NCI-H2227 (cell line): ENCODE data around the gene STXBP1.

Experiments
- DNase-seq: peaks from one replicate; lab custom pipeline; 2025; ENCODE audit not compliant: unreplicated experiment; lab: John Stamatoyannopoulos, UW

STXBP1 gene

DNA sequence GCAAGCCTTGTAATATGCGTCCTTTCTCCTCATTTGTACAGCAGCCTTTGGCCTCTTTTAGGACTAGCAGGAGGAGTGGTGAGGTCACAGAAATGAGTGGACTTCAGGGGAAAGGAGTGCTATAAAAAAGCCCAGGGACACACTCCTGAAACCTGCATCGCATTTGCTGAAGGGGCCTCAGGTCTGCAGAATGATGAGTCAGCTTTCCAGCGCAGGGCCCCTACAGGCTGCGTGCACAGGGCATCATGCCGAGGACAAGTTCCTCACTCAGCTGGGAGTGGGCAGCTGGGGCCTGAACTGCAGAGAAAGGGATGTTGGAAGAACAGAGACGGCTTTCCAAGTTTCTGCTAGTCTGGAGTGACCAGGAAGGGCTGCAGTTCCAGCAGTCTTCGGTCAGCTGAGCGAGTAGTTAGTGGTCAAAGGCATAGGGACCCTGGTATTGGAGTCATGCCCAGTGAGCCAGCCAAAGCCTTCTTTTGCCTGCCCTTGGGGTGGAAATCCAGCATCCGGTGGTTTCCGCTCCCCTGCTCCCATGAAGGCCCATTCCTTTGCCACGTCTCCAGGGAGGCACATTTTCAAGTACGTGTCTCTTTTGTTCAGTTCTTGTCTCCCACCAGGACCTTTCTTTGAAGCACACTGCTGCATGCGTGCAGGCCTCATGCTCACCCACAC, 77.4 kb downstream of the STXBP1 start:
- no peak for DNase-seq

DNA sequence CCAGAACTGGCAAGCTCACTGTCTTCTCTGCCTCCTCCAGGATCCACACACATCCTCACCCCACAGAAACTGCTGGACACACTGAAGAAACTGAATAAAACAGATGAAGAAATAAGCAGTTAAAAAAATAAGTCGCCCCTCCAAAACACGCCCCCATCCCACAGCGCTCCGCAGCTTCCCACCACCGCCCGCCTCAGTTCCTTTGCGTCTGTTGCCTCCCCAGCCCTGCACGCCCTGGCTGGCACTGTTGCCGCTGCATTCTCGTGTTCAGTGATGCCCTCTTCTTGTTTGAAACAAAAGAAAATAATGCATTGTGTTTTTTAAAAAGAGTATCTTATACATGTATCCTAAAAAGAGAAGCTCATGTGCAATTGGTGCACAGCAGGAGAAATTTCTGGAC, 78.7 kb downstream of the STXBP1 start:
- no peak for DNase-seq

DNA sequence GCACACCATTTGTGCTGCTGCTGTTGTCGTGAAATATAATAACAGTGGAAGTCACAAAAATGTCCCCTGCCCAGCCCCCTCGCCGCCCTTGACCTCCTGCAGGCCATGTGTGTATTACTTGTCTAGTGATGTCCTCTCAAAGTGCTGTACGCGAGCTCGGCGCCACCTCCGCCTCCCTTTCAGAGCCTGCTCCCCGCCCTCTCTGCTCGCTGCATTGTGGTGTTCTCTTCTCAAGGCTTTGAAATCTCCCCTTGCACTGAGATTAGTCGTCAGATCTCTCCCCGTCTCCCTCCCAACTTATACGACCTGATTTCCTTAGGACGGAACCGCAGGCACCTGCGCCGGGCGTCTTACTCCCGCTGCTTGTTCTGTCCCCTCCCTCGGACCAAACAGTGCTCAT, 80.0 kb downstream of the STXBP1 start:
- peak; percentile 42 for DNase-seq

DNA sequence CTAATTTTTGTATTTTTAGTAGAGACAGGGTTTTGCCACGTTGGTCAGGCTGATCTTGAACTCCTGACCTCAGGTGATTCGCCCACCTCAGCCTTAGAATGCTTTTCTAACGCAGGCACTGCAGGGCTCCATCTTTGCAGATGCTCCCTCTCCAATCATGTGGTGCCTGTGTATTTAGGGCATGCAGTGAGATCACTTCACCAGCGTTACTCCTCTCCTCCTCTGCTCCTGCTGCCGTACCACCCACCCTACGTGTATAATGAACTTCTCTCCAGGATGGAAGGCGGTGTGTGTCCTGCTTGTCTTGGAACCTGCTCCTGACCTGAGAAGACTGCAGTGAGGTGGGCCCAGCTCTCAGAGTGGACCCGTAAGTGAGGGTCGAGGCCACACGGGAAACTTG, 81.1 kb downstream of the STXBP1 start:
- DNase-seq, result no peak

DNA sequence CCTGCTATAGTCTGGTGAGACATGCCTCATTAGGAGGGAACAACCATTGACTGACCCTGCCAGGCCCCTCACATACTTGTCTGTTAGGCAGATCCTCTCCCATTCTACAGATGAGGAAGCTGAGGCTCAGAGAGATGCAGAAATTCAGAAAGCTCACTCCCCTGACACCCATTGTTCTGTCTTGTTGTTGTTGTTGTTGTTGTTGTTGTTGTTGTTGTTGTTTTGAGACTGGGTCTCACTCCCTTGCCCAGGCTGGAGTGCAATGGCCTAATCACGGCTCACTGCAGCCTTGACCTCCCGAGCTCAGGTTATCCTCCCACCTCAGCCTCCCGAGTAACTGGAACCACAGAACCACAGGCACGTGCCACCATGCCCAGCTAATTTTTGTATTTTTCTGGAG, 81.6 kb downstream of the STXBP1 start:
- DNase-seq, result no peak

DNA sequence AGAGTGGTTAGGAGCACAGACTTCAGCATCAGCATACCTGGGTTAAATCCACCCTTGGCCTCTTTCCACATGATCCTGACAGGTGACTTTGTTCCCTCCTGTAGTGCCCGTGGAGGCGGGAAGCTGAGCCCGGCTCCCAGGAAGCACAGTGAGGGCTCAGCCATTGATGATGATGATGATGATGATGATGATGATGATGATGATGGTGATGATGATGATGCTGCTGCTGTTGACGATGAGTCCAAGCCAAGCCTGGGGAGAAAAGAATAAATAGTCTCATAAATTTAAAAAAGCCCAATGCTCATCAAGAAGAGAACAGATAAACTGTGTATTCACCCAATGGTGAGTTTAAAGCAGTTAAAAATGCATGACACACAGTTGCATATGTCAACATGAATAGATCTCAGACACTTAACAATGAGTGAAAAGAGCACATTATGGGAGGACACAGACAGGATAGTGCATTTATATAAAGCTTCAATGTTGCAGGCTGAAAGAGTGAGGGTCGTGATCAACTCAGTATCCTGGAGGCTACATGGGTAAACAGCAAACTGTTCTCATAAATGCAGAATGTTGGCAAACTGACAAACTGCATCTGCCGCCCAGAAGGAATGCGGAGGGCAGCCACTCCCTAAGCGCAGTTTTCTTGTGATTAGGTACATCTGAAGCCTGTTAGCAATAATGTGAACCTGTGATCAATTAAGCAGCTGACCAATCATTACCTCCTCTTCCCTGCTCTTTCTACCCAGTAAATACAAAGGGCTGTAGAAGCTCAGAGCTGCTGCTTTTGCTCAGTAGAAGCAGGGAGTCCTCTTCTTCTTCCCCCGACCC, 83.0 kb downstream of the STXBP1 start:
- DNase-seq, result no peak

DNA sequence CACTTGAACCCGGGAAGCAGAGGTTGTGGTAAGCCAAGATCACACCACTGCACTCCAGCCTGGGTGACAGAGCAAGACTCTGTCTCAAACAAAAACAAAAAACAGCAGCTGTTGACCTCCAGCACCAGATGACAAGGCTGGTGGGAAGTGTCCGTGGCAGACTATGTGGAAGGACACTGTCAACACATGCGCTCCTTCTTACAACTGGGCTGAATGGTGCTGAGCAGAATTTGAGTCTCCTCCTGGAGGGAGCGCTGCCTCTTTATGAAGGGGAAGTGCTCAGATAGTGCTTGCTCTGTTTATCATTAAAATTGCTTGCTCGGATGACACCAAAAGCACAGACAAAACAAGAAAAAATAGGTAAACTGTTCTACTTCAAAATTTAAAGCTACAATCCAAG, 85.5 kb downstream of the STXBP1 start:
- no peak for DNase-seq

DNA sequence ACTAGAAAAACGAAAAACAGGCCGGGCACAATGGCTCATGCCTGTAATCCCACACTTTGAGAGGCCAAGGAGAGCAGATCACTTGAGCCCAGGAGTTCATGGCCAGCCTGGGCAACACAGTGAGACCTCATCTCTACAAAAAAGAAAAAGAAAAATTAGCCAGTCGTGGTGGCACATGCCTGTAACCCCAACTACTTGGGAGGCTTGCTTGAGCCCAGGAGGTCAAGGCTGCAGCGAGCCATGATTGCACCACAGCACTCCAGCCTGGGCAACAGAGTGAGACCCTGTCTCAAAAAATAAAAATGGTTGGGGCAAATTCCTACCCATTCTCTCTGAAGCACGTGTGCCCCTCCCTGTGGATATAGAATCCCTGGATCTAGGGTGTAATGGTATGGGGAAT, 86.3 kb downstream of the STXBP1 start:
- DNase-seq, result no peak

DNA sequence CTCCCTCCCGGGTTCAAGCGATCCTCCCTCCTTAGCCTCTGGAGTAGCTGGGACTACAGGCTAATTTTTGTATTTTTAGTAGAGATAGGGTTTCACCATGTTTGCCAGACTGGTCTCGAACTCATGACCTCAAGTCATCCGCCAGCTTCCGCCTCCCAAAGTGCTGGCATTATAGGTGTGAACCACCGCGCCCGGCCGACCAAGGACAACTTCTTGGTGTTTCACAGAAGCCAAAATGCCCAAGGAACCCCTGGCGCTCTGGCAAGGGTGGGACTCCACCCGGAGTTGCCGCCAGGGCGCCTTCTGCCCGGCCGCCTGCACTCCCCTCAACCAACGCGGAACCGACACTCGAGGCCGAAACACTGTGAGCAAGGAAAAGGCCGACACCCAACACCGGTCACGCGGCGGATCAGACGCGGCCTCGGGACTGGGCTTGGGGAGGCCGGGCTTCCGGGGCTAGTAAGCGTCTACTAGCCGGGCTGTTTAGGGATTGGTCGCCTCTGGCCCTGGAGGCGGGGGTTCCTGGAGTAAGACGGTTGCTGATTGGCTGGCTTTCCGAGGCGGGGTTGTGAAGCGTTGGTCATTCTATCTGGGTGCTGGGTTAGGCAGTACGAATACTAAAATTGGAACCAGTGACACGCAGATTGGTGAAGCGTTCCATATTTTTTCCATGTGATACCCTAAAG, 87.1 kb downstream of the STXBP1 start:
- DNase-seq, result peak; percentile 48

DNA sequence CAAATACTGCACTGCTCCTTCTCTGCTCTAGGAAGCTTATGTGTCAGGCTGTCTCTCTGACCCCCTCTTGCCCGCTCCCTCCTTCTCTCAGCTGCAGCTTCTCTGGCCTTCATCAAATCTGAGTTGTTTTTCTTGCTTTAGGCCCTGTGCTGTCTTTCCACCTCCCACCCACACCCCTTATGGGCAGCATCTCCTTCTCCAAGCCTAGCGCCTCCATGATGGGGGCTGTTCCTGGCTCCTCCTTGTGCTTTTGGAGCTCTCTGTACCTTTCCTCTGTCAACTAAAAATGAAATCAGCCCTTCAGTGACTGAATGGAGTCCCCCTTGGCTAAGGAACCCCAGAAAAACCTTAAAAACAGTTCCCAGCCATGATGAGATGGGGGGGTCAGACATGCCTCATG, 88.1 kb downstream of the STXBP1 start:
- DNase-seq, result no peak

DNA sequence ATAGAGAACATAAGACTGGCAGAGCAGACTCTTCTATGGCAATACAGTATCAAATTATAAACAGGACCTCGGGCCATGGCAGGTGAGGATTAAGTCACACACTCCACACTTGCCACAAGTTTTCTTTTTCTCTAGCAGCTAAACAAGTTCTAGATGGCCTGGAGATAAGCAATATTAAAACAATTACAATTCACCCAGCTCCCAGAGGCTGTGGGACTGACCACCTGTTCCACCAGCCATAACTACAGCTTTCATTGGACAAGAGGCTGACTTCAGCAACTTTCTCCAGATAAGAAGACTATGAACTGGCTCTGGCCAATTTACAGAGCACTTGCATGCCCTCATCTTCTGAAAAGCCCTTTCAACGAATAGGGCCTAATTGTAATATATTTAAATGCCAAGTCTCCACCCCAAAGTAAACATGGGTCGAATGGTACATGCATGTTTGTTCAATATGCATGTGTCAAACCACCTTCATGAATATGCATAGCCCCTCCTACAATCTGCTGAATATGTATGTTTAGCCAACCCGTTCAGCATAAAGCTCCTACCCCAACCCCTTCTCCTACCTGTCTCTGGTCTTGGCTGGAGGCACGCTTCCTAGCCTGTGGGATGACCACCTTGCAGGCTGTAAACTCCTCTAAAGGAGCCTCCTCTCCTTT, 88.6 kb downstream of the STXBP1 start:
- no peak for DNase-seq

DNA sequence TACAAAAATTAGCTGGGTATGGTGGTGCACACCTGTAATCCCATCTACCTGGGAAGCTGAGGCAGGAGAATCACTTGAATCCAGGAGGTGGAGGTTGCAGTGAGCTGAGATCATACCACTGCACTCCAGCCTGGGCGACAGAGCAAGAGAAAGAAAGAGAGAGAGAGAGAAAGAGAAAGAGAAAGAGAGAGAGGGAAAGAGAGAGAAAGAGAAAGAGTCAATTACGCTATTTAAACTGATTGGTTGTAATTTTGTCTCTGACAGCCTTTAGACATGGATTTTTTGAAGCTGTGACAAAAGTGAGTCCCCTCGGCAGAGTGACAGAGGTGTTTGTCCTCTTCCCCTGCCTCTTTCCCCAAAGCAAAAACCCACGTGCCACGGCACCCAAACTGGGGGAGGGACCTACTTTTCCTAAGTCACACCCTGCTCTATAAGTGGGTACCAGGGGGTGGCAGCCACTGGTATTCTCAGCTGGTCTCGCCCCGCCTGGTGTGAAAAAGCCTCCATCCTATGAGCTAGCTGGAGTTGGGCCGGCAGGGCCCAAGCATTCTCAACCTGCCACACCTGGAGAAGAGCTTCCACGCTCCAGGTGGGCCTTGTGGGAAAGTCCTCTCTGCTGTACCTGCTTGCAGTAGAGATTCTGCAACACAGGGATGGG, 91.3 kb downstream of the STXBP1 start:
- no peak for DNase-seq

DNA sequence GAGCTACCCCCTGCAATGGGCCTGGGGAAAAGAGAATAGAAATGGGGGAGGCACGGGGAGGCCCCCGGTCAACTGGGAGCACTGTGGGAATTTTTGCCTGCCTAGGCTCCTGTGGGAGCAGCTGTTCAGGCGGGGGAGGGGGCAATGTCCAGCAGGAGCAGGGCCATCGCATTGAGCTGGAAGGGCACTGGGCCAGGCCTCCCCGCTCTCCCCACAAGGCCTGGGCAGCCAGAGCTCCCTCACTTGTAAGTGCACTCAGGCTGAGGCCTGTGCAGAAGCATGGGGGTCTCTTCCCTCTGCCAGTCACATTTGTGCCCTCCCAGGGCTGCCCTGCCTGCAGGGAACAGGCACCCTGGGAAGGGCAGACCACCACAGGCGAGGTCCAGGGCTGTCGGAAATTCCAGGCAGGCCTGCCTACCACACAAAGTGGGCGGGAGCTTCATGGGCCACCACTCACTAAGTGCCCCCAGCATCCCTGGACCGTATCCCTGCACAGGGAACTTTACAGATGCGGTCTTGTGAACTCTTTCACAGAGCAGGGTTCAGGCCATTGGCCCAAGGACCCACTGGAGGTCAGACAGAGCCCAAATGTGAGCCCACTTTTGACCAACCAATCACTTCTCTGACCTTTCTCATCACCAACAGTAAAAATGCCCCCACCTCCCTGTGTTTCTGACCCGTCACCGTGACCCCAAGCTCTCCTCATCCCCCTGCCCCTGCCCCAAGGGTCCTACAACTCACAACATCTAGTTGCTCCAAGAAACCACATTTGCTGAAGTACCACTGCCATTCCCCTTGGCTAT, 93.7 kb downstream of the STXBP1 start:
- DNase-seq, result no peak

DNA sequence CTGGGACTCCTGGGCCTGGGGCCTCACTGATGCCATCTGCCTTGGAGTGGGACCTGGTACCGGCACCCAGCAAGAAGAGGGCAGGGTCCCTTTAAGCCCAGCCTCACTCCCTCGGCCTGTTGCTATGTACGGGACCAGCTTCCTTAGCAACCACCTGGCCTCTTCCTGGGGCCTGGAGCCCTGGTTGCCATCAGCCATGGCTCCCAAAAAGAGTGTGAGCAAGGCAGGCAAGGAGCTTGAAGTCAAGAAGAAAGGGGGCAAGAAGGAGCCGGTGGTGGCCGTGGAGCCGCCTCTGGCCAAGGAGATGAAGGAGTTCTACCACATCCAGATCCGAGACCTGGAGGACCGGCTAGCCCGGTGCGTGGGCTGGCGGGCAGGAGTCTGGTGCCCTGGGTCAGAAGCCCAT, 94.8 kb downstream of the STXBP1 start, which contains the start of gene CFAP157:
Gene CFAP157, plus strand, starts transcription at position 153 of the 406 bp plus-strand sequence. Its CDS starts 44 bp downstream, at position 197.
- peak; percentile 16 for DNase-seq

DNA sequence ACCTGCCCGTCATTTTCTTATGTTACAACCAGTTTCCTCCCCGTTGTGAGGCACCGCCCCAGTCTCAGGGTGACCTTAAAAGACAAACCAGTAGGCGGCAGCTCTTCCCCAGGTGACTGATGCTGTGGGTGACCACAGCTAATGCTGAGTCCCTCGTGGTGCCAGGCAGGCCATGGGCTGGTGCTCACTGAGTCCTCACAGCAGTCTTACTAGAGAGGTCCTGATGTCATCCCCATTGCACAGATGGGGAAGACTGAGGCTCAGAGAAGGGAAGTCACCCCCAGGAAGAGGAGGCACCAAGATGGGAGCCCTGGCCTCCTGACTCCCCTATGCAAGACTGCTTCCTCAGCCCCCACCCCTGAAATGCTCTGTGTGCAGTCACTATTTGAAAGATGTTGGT, 95.7 kb downstream of the STXBP1 start:
- no peak for DNase-seq

DNA sequence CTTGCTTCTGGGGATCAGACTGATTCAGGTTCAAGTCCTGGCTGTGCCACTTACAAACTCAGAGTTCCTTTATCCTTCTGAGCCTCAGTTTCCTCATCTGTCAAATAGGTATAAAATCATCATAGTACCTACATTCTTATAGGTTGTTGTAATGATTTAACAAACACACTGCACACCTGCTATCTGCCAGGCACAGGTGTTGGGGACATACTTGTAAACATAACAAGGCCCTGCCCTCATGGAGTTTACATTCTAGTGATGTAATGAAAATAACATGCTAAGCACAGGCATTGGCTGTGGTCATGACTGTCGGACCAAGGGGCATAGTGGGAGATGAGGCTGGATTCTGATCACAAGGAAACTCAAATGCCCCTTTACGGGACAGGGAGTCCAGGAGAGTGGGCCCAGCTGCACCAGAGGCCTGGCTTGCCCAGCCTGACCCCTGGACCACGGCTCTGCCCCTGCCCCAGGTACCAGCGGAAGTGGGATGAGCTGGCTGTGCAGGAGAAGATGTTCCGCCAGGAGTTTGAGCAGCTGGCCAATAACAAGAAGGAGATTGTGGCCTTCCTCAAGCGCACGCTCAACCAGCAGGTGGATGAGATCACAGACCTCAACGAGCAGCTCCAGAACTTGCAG, 97.0 kb downstream of the STXBP1 start:
- no peak for DNase-seq

DNA sequence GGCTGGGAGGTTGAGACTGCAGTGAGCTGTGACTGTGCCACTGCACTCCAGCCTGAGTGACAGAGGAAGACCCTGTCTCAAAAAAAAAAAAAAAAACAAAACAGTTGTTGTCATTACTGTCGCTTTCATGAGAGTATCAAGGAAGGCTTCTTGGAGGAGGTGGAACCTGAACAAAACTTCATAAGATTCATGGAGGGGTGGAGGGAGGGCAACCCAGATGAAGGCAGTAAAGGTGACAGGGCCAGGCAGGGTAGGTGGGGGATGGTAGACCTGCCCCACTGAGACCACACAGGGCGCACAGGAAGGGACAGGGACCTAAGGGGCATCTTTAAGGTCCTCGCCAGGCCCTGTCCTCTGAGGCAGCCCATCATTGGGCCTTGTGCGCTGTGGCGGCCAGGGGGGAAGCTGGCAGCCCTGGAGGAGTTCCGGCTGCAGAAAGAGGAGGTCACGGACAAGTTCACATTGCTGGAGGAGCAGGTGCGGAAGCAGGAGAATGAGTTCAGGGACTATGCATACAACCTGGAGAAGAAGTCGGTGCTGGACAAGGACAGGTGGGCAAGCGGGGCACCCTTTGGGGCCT, 98.2 kb downstream of the STXBP1 start:
- no peak for DNase-seq

DNA sequence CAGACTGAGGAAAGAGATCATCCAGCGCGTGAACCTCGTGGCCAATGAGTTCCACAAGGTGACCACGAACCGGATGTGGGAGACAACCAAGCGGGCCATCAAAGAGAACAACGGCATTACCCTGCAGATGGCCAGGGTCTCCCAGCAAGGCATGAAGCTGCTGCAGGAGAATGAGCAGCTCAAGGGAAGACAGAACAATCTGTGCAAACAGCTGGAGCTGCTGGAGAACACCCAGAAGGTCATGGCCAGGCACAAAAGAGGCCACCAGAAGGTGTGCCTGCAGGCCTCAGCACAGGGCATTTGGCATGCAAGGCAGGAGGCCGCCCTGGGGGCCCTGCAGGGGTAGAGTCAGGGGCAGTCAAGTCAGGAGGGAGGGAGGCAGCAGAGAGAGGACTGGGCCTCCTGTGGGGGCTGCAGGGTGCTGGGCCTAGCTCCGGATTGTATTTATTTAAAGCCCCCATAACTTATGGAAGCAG, 99.2 kb downstream of the STXBP1 start:
- no peak for DNase-seq

DNA sequence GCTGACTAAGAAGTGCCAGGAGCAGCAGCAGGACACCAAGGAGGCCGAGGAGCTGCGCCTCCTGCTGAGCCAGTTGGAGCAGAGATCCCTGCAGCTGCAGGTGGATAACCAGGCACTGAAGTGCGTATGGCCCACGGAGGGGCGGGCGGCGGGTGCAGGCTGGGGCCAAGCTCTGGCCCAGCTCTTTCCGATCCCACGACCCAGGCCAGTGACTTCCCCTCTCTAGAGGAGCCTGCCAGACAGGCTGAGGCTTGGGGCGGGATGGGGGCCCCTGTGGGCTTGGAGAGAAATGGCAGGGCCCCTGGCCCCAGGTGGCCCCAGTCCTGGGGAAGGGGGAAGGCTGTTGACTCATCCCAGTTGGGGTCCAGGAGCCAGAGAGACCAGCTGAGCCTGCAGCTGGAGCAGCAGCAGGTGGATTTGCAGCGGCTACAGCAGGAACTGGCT, 99.8 kb downstream of the STXBP1 start:
- no peak for DNase-seq
